ENCODE data around the gene PAPSS2.

DNA sequence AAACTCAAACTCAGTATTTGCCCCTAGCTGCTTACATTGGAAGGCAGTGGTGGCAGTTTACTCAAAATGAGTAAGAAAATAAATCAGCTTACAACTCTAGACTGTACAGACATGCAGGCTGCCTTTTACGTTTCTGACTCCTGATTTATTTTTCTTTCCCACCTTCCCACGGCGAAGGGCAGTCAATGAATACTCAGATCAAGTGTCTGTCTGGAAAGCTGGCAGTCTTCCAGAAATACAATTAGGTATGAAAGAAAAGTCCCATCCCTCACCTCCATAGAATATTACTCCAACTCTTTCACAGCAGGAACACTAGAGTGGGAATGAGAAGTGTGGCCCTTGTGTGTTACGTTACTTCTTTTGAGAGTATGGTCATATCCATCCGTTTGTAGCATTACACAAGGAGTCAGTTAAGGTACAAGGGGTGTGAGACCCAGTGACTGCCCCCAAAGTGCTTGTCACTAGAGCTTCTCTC lies 1.3 kb upstream of the PAPSS2 start:
- TF ChIP-seq EZH2 (IDR thresholded peaks at IDR 0.05; ENCODE audit: insufficient read depth, poor library complexity, severe bottlenecking) (no peak), EZH2phosphoT487 (IDR thresholded peaks at IDR 0.05; ENCODE audit: insufficient read depth, low read depth) (no peak)

All from GM23248 (cell line).